HL-60 (cell line): ENCODE results near the gene FDXACB1.

Experiments used
- DNase-seq, 2 experiments: peaks; one replicate each; pipeline ENCODE4 v3.0.0-alpha.2; 2010 to 2020; ENCODE audit warnings: low read depth in 1 of 2, low spot score in 1 of 2
- H3K27ac ChIP-seq: fragments of 250-450 bp; sonication (Bioruptor Pico); replicated peaks from 2 replicates; pipeline ENCODE4 v1.5.1; 2020; ENCODE audit warnings: mild to moderate bottlenecking, moderate library complexity
- H3K27me3 ChIP-seq: fragments of 250-450 bp; sonication (Bioruptor Pico); 2 replicates; pipeline ENCODE4 v1.5.1; 2021; ENCODE audit warnings: mild to moderate bottlenecking, moderate library complexity; ENCODE audit not compliant: insufficient read depth, poor library complexity, severe bottlenecking
- H3K4me3 ChIP-seq: replicated peaks from 2 replicates; pipeline ENCODE4 v1.5.1; 2011; ENCODE audit warnings: mild to moderate bottlenecking, control low read depth, low read length; ENCODE audit not compliant: insufficient read depth
- GABPA ChIP-seq: IDR thresholded peaks from 2 replicates; pipeline ENCODE4 v1.6.1; 2012; ENCODE audit warnings: low read depth
- POLR2AphosphoS5 ChIP-seq: IDR thresholded peaks from 2 replicates; pipeline ENCODE4 v1.6.1; 2012; ENCODE audit warnings: low read depth
- REST ChIP-seq: IDR thresholded peaks from 2 replicates; pipeline ENCODE4 v1.6.1; 2012; ENCODE audit warnings: low read depth; ENCODE audit not compliant: insufficient replicate concordance
- SPI1 ChIP-seq: IDR thresholded peaks from 2 replicates; pipeline ENCODE4 v1.6.1; 2012; ENCODE audit warnings: low read depth, mild to moderate bottlenecking, borderline replicate concordance
- TF ChIP-seq, protein P1 (sequence below): IDR thresholded peaks from one replicate; pipeline ENCODE4 v1.5.1; 2011; ENCODE audit warnings: low read length, control low read depth, inconsistent platforms; ENCODE audit not compliant: insufficient read depth

FDXACB1 gene

GRCh38 chr11:111910676-111911562 is 32.0 kb upstream of the FDXACB1 start:
- no peak for DNase-seq
- TF ChIP-seq GABPA, result no peak
- TF ChIP-seq SPI1, result no peak
- no peak for TF ChIP-seq POLR2AphosphoS5
- TF ChIP-seq REST, result no peak
- TF ChIP-seq, protein P1, sequence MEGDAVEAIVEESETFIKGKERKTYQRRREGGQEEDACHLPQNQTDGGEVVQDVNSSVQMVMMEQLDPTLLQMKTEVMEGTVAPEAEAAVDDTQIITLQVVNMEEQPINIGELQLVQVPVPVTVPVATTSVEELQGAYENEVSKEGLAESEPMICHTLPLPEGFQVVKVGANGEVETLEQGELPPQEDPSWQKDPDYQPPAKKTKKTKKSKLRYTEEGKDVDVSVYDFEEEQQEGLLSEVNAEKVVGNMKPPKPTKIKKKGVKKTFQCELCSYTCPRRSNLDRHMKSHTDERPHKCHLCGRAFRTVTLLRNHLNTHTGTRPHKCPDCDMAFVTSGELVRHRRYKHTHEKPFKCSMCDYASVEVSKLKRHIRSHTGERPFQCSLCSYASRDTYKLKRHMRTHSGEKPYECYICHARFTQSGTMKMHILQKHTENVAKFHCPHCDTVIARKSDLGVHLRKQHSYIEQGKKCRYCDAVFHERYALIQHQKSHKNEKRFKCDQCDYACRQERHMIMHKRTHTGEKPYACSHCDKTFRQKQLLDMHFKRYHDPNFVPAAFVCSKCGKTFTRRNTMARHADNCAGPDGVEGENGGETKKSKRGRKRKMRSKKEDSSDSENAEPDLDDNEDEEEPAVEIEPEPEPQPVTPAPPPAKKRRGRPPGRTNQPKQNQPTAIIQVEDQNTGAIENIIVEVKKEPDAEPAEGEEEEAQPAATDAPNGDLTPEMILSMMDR, result no peak

DNA sequence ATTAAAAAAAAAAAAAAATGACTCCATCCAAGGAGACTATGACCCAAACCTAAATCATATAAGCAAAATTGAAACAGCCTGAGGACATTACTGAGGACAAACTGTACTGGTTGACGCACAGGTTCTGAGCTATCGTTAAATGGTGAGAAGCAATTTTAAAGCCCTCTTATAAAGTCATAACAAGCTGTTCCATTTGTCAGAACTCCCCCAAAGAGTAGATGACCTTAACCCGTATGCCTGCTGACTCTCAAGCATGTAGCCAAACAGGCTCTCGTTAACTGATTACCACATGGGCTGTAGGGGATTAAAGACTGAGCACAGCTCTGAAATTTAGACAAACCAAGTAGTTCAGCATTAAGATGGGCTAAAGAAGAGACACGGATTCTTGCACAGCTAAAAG is 30.4 kb upstream of the FDXACB1 start:
- no peak overlapping the region for H3K27ac ChIP-seq
- no peak for DNase-seq
- no peak for TF ChIP-seq REST
- H3K4me3 ChIP-seq, result no peak overlapping the region
- H3K27me3 ChIP-seq, result peaks cover 7% of the 10 kb centered on the region

More at GRCh38 chr11:111910676-111911562, 32.0 kb upstream of the FDXACB1 start:
- Histone ChIP-seq H3K27me3 (peaks cover 7% of the 10 kb centered on the region), H3K27ac (no peak overlapping the region), H3K4me3 (no peak overlapping the region)

- TF ChIP-seq GABPA, result no peak
- no peak for DNase-seq
- Histone ChIP-seq H3K27me3 (peaks cover 7% of the 10 kb centered on the region), H3K4me3 (no peak overlapping the region), H3K27ac (no peak overlapping the region)
These were observed 29.8 kb upstream of the FDXACB1 start for GRCh38 chr11:111908639-111909305.

- Histone ChIP-seq H3K4me3 (no peak overlapping the region), H3K27me3 (peaks cover 4% of the 10 kb centered on the region), H3K27ac (no peak overlapping the region)
- TF ChIP-seq, protein P1, result no peak
- TF ChIP-seq SPI1 (no peak), POLR2AphosphoS5 (no peak), REST (no peak), GABPA (no peak)
- DNase-seq, result no peak
These were observed 27.7 kb upstream of the FDXACB1 start for GRCh38 chr11:111906680-111907079.
